ENCODE measurements around the gene AP3D1.
A peak's percentile ranks its signal among the peaks of the same experiment; 100 is the strongest.

Gene AP3D1

GRCh38 chr19:2157452-2157851 is 6.1 kb upstream of the AP3D1 start:
- in situ Hi-C loops (cut with MboI; ENCODE audit: low sequenced_read_pairs, unreplicated experiment) = loop anchor here (25.0 kb wide), 1 partner anchor 455 kb away; no protein-coding TSS in a partner anchor
- TF ChIP-seq, protein P1, sequence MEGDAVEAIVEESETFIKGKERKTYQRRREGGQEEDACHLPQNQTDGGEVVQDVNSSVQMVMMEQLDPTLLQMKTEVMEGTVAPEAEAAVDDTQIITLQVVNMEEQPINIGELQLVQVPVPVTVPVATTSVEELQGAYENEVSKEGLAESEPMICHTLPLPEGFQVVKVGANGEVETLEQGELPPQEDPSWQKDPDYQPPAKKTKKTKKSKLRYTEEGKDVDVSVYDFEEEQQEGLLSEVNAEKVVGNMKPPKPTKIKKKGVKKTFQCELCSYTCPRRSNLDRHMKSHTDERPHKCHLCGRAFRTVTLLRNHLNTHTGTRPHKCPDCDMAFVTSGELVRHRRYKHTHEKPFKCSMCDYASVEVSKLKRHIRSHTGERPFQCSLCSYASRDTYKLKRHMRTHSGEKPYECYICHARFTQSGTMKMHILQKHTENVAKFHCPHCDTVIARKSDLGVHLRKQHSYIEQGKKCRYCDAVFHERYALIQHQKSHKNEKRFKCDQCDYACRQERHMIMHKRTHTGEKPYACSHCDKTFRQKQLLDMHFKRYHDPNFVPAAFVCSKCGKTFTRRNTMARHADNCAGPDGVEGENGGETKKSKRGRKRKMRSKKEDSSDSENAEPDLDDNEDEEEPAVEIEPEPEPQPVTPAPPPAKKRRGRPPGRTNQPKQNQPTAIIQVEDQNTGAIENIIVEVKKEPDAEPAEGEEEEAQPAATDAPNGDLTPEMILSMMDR (IDR thresholded peaks at IDR 0.05; ENCODE audit: borderline replicate concordance, control extremely low read depth, extremely low read depth, insufficient read depth, missing control alignments) = no peak
- no peak for DNase-seq (ENCODE audit: low spot score)

GRCh38 chr19:2154587-2155075 is 3.3 kb upstream of the AP3D1 start:
- in situ Hi-C loops (cut with MboI; ENCODE audit: low sequenced_read_pairs, unreplicated experiment) = loop anchor here (25.0 kb wide), 1 partner anchor 458 kb away; no protein-coding TSS in a partner anchor
- TF ChIP-seq, protein P1 (IDR thresholded peaks at IDR 0.05; ENCODE audit: borderline replicate concordance, control extremely low read depth, extremely low read depth, insufficient read depth, missing control alignments) = no peak
- DNase-seq (ENCODE audit: low spot score) = no peak

DNA sequence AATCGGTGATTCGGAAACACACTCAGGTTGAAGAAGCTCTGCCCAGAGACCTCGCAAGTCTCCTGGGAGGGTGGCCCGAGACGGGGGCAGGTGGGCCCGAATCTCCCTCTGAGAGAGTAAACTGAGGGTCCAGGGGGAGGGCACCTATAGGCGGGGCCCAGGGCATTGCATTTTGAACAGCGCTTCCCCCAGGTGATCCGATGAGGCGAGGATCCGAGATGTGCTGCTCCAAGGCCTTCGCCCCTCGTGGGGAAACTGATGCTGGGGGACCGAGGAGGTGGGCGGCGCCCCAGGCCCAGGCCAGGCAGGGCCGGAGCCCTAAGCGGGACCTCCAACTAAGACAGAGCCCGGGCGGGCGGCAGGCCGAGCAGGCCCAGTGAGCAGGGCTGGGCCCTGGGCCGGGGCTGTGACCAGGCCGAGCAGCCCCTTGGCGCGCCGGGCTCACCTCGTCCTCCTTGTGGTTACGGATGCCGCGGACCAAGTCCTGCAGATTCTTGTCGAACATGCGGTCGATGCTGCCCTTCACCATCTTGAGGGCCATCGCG is 500 bp downstream of the AP3D1 start:
- DNase-seq (ENCODE audit: low spot score) = peak; percentile 24
- in situ Hi-C loops (cut with MboI; ENCODE audit: low sequenced_read_pairs, unreplicated experiment) = loop anchor here (25.0 kb wide), 1 partner anchor 461 kb away; no protein-coding TSS in a partner anchor
- TF ChIP-seq, protein P1 (IDR thresholded peaks at IDR 0.05; ENCODE audit: borderline replicate concordance, control extremely low read depth, extremely low read depth, insufficient read depth, missing control alignments) = no peak

GRCh38 chr19:2149980-2150793 is 1.2 kb downstream of the AP3D1 start:
- in situ Hi-C loops (cut with MboI; ENCODE audit: low sequenced_read_pairs, unreplicated experiment) = loop anchor here (25.0 kb wide), 1 partner anchor 462 kb away; no protein-coding TSS in a partner anchor
- TF ChIP-seq, protein P1 (IDR thresholded peaks at IDR 0.05; ENCODE audit: borderline replicate concordance, control extremely low read depth, extremely low read depth, insufficient read depth, missing control alignments) = no peak
- DNase-seq (ENCODE audit: low spot score) = peak; percentile 16

GRCh38 chr19:2148482-2149135 is 2.8 kb downstream of the AP3D1 start:
- TF ChIP-seq, protein P1 (IDR thresholded peaks at IDR 0.05; ENCODE audit: borderline replicate concordance, control extremely low read depth, extremely low read depth, insufficient read depth, missing control alignments) = no peak
- no peak for DNase-seq (ENCODE audit: low spot score)
- in situ Hi-C loops (cut with MboI; ENCODE audit: low sequenced_read_pairs, unreplicated experiment) = no loop called here

GRCh38 chr19:2145831-2146241 is 5.5 kb downstream of the AP3D1 start:
- in situ Hi-C loops (cut with MboI; ENCODE audit: low sequenced_read_pairs, unreplicated experiment) = no loop called here
- TF ChIP-seq, protein P1 (IDR thresholded peaks at IDR 0.05; ENCODE audit: borderline replicate concordance, control extremely low read depth, extremely low read depth, insufficient read depth, missing control alignments) = no peak
- DNase-seq (ENCODE audit: low spot score) = no peak

Measured in GM13976 (cell line).